Epidermal melanocyte (primary cell): Measurements from ENCODE around the gene MTMR1.

Source experiments
- DNase-seq: peaks from one replicate; pipeline ENCODE4 v3.0.0; 2011; ENCODE audit warnings: low spot score; ENCODE audit not compliant: insufficient read length

Gene MTMR1

GRCh38 chrX:150692831-150693724, at the start of gene MTMR1:
TSS of gene MTMR1 (plus strand) at chrX:150693396. CDS start at chrX:150693531, 135 bp downstream.
- DNase-seq = no peak

GRCh38 chrX:150643958-150644357, 49.2 kb upstream of the MTMR1 start:
- no peak for DNase-seq

DNA sequence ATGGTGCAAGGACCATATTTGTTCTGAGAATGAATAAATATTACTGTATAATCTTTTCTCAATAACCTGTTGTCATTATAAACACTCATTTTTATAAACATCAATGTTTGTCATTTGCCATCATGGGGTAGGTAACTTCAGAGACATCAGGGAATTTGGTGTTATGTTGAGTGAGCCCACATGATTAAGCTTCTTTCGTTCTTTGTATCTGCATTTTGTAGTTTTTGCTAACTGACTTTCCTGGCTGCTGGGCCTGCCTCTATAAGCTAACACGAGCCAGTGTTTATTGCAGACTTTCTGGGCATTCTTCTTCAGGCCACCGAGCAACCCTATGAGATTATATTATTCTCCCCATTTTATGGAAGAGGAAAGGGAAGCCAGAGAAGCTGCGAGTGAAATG, 48.8 kb upstream of the MTMR1 start:
- no peak for DNase-seq

GRCh38 chrX:150647331-150647730, 45.9 kb upstream of the MTMR1 start:
- DNase-seq = no peak

- no peak for DNase-seq
Measured at GRCh38 chrX:150648296-150648940, 44.8 kb upstream of the MTMR1 start.

DNA sequence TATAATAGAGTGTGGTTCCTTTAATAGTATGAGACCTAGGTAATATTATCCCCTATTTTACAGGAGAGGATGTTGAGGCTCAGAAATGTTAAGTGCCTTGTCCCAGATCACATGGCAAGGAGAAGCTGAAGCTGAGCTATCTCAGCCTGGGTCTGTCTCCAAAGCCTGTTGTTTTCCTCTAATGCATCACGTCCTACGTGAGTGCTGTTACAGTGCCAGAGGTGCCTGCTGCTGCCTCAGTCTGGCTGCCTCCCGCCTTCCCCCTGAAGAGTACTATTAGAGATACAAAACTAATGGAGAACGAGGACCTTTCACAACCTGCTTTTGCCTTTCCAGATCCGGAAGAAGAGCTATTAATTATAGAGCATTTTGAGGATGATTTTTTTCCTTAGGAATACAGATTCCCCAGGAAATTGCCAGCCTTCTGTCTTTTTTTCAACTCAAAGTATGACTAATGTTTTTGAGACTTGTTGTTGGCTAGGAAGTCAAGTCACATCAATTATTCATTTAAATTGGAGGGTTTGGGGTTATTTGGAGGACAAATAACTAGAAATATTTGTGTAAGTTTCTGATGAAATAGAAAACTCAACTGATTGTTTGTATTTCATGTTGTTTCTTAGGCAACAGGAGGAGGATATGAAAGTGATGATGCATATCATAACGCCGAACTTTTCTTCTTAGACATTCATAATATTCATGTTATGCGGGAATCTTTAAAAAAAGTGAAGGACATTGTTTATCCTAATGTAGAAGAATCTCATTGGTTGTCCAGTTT, 43.9 kb upstream of the MTMR1 start:
- DNase-seq = no peak

- DNase-seq = no peak
Measured at GRCh38 chrX:150651906-150652305, 41.3 kb upstream of the MTMR1 start.

DNA sequence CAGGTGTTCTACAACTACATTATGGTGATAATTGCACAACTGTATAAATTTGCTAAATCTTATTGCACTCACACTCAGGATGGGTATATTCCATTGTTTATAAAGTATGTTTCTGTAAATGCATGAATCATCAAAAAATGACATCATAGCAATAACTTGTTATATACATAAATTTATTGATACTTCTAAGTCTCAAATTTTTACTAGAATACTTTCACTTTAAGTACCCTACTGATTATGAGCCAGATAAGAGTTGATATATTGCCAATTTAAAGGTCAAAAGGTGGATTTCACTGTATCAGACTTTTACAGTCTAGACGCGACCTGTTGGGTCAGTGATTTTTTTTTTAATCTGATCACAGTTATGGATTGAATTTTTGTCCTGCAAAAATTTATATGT, 37.4 kb upstream of the MTMR1 start:
- no peak for DNase-seq

GRCh38 chrX:150663073-150663472, 30.1 kb upstream of the MTMR1 start:
- DNase-seq = no peak

- DNase-seq = no peak
Measured at GRCh38 chrX:150664290-150664689, 28.9 kb upstream of the MTMR1 start.

DNA sequence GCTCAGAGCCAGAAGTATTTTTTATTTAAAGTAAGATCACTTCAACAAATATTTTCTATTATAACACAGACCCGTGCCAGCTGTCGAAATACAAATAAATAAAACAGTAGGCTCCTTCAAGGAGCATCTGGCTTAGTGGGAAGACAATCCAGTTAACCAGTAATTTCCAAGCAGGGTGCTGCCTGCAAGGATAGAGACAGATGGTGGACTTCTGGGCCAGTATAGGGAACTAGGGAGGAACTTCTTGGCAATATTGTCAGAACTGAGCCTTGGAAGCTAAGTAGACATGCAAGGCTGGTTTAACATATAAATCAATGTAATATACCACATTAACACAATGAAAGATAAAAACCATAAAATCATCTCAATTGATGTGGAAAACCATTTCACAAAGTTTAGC, 17.0 kb upstream of the MTMR1 start:
- no peak for DNase-seq

GRCh38 chrX:150680974-150681373, 12.2 kb upstream of the MTMR1 start:
- no peak for DNase-seq

DNA sequence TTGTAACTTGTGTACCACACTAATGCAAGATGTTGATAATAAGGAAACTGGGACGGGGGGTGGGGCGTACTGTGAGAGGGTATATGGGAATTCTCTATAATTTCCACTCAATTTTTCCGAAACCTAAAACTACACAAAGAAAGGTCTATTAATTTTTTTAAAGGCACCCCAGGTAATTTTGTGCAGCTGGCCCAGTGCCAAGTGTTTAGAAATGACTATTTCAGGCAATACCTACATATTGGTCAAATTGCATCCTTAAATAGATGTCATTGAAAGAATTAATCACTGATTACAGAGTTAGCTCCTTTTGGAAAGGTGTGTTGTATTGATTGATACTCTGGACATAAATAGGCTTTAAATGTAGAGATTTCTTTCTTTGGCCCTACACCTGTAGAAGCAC, 10.1 kb upstream of the MTMR1 start:
- no peak for DNase-seq

- no peak for DNase-seq
Measured at GRCh38 chrX:150683536-150684146, 9.6 kb upstream of the MTMR1 start.

DNA sequence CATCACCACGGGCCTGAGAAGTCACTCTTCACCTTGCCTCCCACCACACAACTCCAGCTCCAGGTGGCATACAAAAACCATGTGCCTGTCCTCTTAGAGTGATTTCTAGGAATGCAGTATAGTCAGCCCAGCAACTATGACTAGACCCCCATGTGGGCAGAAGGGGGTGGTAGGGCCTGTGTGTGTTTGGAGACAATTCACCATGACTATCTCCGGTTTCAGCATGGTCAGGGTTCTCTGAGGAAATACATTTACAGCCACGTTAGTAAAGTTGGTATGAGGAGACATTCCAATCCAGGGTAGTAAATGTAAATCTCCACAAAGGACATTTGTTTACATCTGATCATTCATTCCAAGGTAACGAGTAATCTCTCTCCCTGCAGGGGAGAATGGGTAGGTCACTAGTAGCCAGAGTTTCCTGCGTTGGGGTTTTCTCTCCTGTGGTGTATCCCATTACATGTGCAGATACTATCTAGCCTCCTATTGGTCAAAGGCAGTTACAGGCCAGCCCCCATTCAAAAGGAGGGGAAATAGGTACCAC, 4.2 kb upstream of the MTMR1 start:
- DNase-seq = no peak

- DNase-seq = no peak
Measured at GRCh38 chrX:150690126-150690525, 3.1 kb upstream of the MTMR1 start.

DNA sequence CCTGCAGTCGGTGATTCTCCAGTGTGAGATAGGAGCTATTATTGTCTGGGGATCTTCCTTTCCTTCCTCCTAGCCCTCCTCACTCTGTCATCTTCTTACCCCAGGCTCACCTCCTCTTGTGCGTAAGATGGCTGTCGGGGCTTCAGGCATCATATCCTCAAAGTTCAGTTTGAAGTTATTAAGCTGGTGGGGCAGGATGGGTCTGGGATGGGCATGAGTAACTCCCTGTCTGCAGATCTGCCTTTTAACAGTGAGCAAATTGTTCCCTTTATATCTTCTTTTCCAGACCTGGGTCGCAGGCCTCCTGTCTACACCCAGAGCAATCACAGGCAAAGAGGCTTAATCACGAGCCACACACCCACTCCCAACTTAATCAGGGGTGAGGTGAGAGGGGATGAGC, 900 bp upstream of the MTMR1 start:
- DNase-seq = no peak

- DNase-seq = no peak
Measured at GRCh38 chrX:150693725-150694574, 754 bp downstream of the MTMR1 start.

DNA sequence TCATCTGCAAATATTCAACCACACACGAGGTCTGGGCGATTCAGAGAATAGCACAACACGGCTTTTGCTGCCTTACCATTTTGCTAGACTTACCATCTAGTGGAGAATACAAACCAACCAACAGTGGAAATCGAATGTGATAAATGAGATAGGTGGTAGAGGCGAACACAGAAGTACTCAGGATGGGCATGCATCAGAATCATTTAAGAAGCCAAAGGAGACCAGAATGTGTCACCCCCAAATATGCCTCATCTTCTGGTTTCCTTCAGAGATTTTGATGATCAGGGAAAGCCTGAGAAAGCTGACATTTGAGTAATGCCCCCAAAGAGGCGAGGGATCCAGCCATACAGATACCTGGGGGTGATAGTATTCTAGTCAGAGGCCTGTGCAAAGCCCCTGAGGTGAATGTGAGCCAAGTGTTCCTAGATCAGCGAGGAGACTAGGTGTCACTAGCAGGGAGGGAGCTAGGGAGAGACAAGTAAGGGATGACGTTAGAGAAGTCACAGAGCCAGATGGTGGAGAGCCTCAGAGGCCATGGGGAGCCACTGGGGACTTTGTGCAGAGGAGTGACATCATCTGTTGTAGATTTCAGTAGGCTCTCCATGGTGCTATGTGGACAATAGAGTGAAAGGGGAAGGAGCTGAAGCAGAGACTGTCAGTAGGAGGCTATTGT, 1.7 kb downstream of the MTMR1 start:
- no peak for DNase-seq

DNA sequence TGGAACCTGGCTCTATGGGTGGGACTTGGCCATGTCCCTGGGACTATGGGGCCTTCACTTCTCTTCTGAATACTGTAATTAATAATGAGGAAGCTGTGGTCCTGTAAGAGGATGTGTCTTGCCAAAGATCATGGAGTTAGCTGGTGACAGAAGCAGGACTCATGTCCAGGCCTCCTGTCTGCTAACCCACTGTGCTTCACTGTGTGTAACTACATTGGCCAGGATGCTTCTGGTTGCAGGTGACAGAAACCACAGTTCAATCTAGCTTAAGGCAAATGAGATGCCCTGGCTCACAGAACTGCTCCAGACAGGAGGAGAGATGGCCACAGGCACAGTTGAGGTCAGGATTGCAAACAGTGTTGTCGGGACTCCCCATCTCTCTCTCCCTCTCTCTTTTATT, 3.1 kb downstream of the MTMR1 start:
- DNase-seq = no peak
